HG02759 (cell line): ENCODE results near the gene ZNF507.
"Not testable (repeated sequence)": the region's sequence is repeated elsewhere in the genome, so short reads cannot be mapped to it uniquely, and the experiment has no call there.

Experiments
- ATAC-seq: cut with Tn5 transposase; IDR thresholded peaks from one replicate; pipeline ENCODE4 v1.9.1; 2021; ENCODE audit warnings: mild to moderate bottlenecking, moderate library complexity; ENCODE audit not compliant: unreplicated experiment

The ZNF507 gene

DNA sequence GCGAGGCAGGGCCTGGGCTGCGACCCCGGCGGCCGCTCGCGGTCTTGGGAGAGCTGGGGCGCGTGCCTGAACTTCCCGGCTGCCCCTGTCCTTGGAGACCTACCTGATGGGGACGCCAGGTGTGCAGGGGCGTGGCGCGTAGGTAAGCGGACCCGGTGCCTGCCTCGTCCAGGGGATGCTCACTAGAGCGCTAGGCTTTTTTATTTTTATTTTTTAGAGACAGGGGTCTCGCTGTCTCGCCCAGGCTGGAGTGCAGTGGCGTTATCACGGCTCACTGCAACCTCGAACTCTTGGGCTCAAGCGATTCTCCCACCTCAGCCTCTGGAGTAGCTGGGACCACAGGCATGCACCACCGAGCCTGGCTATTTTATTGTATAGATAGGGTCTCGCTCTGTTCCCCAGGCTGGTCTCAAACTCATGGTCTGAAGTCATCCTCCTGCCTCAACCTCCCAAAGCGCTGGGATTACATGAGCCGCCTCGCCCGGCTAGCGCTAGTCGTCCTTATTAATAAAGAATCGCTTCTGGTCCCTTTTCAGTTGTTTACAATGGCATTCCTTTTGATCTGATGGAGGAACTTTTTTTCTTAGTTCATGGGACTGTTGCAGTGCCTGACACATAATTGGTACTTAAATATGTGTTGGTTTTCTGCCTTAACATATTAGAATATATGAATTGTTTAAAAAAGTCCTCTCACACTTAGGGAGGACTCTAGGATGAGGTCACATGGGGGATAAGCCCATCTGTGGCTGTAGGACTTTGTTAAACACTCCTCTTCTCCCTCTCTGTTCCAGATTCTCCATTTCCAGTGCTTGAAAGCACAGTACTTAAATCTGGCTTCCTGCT is 61.0 kb downstream of the ZNF507 start:
- ATAC-seq, result no peak

GRCh38 chr19:32407004-32407992 is 61.9 kb downstream of the ZNF507 start:
- no peak for ATAC-seq

- ATAC-seq, result no peak
These were observed 69.8 kb downstream of the ZNF507 start for GRCh38 chr19:32415246-32415645.

- ATAC-seq, result no peak
These were observed 70.3 kb downstream of the ZNF507 start for GRCh38 chr19:32415669-32416068.

DNA sequence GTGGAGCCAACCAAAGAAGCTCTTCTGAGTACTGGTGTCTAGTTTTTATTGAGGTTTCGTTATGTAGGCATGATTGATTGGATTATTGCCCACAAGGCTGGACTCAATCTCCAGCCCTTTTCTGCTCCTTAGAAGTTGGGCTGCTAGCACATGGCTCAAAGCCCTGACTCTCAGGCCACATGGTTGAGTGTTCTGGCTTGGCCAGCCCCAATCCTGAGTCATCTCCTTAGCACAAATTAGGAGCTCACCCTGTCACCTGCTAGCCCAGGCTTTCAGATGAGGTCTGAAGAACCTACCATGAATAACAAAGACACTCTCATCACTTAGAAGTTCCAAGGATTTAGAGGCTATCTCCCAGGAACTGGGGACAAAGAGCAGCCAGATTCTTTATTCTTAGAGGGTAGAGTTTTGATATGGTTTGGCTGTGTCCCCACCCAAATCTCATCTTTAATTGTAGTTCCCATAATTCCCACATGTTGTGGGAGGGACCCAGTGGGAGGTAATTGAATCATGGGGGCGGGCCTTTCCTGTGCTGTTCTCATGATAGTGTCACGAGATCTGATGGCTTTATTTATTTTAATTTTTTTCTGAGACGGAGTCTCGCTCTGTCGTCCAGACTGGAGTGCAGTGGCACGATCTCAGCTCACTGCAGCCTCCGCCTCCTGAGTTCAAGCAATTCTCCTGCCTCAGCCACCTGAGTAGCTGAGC is 71.5 kb downstream of the ZNF507 start:
- ATAC-seq, result no peak

- no peak for ATAC-seq
These were observed 72.7 kb downstream of the ZNF507 start for GRCh38 chr19:32418155-32418554.

DNA sequence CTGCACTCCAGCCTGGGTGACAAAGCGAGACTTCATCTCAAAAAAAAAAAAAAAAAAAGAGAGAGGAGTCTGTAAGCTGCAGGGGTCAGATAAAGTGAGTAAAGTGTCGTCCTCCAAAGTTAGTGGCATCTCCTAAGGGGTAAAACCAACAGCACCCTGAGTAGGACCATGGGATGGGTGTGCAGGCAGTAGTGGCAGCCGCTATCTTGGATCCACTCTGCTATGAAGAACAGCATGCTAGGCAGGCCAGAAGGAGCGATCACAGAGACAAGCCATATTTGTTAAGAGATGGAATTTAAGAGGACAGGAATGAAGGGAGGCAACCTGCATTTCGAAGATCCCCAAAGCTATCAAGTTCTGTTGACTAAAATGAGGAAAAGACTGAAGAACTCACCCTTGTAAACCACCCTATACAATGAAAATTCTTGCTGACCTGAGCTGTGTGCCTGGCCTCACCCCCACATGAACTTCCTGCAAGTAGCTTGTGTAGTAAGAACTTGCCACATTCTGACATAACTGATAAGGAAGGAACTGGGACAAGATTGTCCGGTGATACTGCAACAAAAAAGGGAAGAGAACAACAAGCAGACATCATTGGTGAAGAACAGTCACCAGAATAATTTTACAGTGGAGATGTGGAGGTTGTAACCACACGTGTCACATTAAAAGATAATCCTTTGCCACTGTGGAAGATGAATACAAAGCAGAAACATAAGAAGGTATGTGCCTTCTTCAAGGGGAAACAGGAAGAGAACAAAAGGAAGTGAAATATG is 76.4 kb downstream of the ZNF507 start:
- ATAC-seq, result no peak

- no peak for ATAC-seq
These were observed 77.0 kb downstream of the ZNF507 start for GRCh38 chr19:32422435-32422834.

DNA sequence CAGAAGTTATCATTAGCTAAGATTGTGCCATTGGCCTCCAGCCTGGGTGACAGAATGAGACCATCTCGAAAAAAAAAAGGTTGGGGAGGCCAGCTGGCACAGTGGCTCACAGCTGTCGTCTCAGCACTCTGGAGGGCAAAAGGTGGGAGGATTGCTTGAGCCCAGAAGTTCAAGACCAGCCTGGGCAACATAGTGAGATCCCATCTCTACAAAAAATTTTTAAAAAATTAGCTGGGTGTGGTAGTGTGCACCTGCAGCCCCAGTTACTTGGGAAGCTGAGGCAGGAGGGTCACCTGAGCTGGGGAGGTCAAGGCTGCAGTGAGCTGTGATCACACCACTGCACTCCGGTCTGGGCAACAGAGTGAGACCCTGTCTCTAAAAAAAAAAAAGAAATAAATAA is 78.5 kb downstream of the ZNF507 start:
- not testable (repeated sequence) for ATAC-seq

DNA sequence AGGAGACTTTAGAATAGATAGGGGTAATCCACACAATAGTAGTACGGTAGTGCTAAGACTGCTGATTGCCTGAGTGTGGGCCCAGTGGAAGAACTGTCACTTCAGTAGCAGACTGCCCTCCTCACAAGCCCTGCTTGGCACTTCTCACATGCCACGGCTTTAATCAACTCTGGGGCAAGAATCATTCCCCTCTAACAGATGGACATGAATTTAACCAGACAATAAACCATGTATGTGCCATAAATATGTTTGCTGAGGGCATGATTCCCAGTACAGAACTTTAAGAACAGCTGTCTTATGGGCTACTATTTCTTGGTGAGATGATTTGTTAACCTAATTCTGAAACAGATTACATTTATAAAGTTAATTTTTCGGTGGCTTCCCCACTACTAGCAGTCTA is 82.1 kb downstream of the ZNF507 start:
- no peak for ATAC-seq

DNA sequence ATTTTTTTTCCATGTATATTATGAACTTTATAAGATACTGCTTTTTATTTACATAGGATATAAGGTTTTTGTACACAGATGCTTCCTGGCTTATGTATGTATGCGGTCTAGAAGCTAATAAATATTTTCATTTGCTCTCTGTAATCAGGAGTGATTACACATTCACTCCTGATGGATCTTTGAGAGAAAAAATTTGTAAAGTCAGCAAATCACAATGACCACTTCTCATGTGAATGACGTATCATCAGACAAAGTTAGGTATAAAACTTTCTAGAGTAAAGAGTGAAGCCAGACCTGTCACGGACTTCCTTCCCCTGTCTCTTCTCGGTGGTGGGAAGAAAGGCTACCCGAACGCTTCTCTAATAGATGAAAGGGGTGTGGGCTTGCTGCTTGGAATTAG is 91.3 kb downstream of the ZNF507 start:
- ATAC-seq, result no peak

- ATAC-seq, result no peak
These were observed 91.7 kb downstream of the ZNF507 start for GRCh38 chr19:32437096-32437495.
